Right atrium auricular region (tissue), 2 donors: ENCODE measurements around the gene PLSCR3. TPM values are rescaled to one million over a fixed set of nuclear protein-coding genes. Genes with fewer than 3 reads are reported as not detected.

Experiments
- DNase-seq: peaks from one replicate; pipeline ENCODE4 v3.0.0-alpha.2; 2019; ENCODE audit warnings: low spot score
- H3K27ac ChIP-seq, 2 donors: fragments of 200-600 bp; sonication (generic); 1 replicate in 1 of 2; 2 replicates in 1 of 2; pipeline ENCODE4 v1.5.1; 2016 to 2019
- H3K27me3 ChIP-seq, 2 donors: fragments of 200-600 bp; sonication (generic); one replicate each; pipeline versions ENCODE4 v1.5.1 to v1.6.0; 2017 to 2019
- H3K36me3 ChIP-seq: fragments of 200-600 bp; sonication (generic); one replicate; pipeline ENCODE4 v1.5.1; 2016
- H3K4me1 ChIP-seq, 2 donors: fragments of 200-600 bp; sonication (generic); one replicate each; pipeline versions ENCODE4 v1.5.1 to v1.6.0; 2017 to 2019
- H3K4me3 ChIP-seq, 2 donors: fragments of 200-600 bp; sonication (generic); 1 replicate in 1 of 2; 2 replicates in 1 of 2; pipeline ENCODE4 v1.5.1; 2017 to 2019; ENCODE audit warnings: mild to moderate bottlenecking in 1 of 2, moderate library complexity in 1 of 2
- H3K9me3 ChIP-seq, 2 donors: fragments of 200-600 bp; sonication (generic); one replicate each; pipeline ENCODE4 v1.5.1; 2019
- total RNA-seq, 2 donors: library from RNA; depleted of rRNA; stranded (reverse); fragments of >200 nt; gene quantifications; one replicate each; pipeline ENCODE4 v1.1.0, GENCODE V29; 2016
- TF ChIP-seq, protein P1 (sequence below), 2 donors: fragments of 200-600 bp; sonication (generic); IDR thresholded peaks; one replicate each; pipeline ENCODE4 v1.5.1; 2019; ENCODE audit warnings: antibody characterized with exemption in 2 of 2

PLSCR3 gene
- total RNA-seq, 2 donors from 2014 or later, result 17.2 to 21.6 TPM

- Histone ChIP-seq H3K4me1 (peaks cover 0 to 32% of the 10 kb centered on the region in 2 donors), H3K4me3 (no peak overlapping the region), H3K36me3 (no peaks in the 10 kb centered on the region), H3K27ac (no peak overlapping the region), H3K27me3 (no peaks in the 10 kb centered on the region), H3K9me3 (no peaks in the 10 kb centered on the region)
- TF ChIP-seq, protein P1, sequence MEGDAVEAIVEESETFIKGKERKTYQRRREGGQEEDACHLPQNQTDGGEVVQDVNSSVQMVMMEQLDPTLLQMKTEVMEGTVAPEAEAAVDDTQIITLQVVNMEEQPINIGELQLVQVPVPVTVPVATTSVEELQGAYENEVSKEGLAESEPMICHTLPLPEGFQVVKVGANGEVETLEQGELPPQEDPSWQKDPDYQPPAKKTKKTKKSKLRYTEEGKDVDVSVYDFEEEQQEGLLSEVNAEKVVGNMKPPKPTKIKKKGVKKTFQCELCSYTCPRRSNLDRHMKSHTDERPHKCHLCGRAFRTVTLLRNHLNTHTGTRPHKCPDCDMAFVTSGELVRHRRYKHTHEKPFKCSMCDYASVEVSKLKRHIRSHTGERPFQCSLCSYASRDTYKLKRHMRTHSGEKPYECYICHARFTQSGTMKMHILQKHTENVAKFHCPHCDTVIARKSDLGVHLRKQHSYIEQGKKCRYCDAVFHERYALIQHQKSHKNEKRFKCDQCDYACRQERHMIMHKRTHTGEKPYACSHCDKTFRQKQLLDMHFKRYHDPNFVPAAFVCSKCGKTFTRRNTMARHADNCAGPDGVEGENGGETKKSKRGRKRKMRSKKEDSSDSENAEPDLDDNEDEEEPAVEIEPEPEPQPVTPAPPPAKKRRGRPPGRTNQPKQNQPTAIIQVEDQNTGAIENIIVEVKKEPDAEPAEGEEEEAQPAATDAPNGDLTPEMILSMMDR (IDR thresholded peaks at IDR 0.05), result no peak
- DNase-seq, result no peak
Measured at GRCh38 chr17:7346761-7347614, 47.3 kb downstream of the PLSCR3 start.

DNA sequence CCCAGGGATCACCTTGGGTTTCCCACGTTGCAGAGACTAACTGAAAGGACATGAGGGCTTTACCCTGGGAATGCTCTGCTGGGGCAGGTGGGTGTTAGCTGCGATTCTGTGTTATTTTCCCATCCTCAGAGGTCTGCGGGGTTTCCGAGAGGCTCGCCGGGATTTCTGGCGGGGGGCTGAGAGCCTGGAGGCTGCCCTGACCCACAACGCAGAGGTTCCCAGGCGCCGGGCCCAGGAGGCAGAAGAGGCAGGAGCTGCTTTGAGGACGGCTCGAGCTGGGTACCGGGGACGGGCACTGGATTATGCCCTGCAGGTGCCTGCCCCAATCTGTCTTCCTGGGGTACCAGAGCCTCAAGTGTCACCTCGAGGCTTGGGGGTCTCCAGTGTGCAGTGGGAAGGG is 51.1 kb downstream of the PLSCR3 start:
- Histone ChIP-seq H3K9me3 (no peaks in the 10 kb centered on the region), H3K27me3 (no peaks in the 10 kb centered on the region), H3K27ac (no peak overlapping the region), H3K36me3 (no peaks in the 10 kb centered on the region), H3K4me3 (no peak overlapping the region), H3K4me1 (peaks cover 0 to 3% of the 10 kb centered on the region in 2 donors)
- no peak for DNase-seq
- TF ChIP-seq, protein P1 (IDR thresholded peaks at IDR 0.05), result no peak

- no peak for DNase-seq
- Histone ChIP-seq H3K27me3 (no peaks in the 10 kb centered on the region), H3K4me3 (no peak overlapping the region), H3K9me3 (no peaks in the 10 kb centered on the region), H3K4me1 (no peaks in the 10 kb centered on the region), H3K36me3 (no peaks in the 10 kb centered on the region), H3K27ac (no peak overlapping the region)
- TF ChIP-seq, protein P1 (IDR thresholded peaks at IDR 0.05), result no peak
Measured at GRCh38 chr17:7341842-7342241, 52.5 kb downstream of the PLSCR3 start.

- H3K27me3 ChIP-seq, result no peaks in the 10 kb centered on the region
Measured at GRCh38 chr17:7340179-7340578, 54.1 kb downstream of the PLSCR3 start.

More at GRCh38 chr17:7340179-7340578, 54.1 kb downstream of the PLSCR3 start:
- TF ChIP-seq, protein P1 (IDR thresholded peaks at IDR 0.05), result no peak
- no peaks in the 10 kb centered on the region for H3K36me3 ChIP-seq
- no peaks in the 10 kb centered on the region for H3K9me3 ChIP-seq
- DNase-seq, result no peak
- no peaks in the 10 kb centered on the region for H3K4me1 ChIP-seq
- no peak overlapping the region for H3K4me3 ChIP-seq
- H3K27ac ChIP-seq, result no peak overlapping the region

Other genes with a start within 250 kb of the PLSCR3 start
- 1 to 10 TPM in 1 of 2 donors, not detected in 1; 1.6 TPM for gene ASGR1, start 215.2 kb downstream of the PLSCR3 start, total RNA-seq
- gene DLG4, start 174.7 kb downstream of the PLSCR3 start, total RNA-seq, result 10 to 100 TPM; 15.1 to 33.4 TPM
- gene ACADVL, start 174.6 kb downstream of the PLSCR3 start, total RNA-seq, result 100 to 1,000 TPM; 695 to 758 TPM
- gene DVL2, start 160.0 kb downstream of the PLSCR3 start, total RNA-seq, result 10 to 100 TPM; 18.1 to 19.9 TPM
- 10 to 100 TPM in 1 of 2 donors, 1 to 10 TPM in 1; 10.0 to 22.4 TPM for gene PHF23, start 155.1 kb downstream of the PLSCR3 start, total RNA-seq
- 100 to 1,000 TPM; 226 to 469 TPM for gene GABARAP, start 152.1 kb downstream of the PLSCR3 start, total RNA-seq
- gene CTDNEP1, start 142.8 kb downstream of the PLSCR3 start, total RNA-seq, result 10 to 100 TPM; 55.0 to 77.2 TPM
- gene ELP5, start 142.3 kb downstream of the PLSCR3 start, total RNA-seq, result 10 to 100 TPM; 28.1 to 70.7 TPM
- gene CLDN7, start 132.0 kb downstream of the PLSCR3 start, total RNA-seq, result 1 to 10 TPM in 1 of 2 donors, not detected in 1; 2.3 TPM
- 100 to 1,000 TPM in 1 of 2 donors, 10 to 100 TPM in 1; 70.3 to 151 TPM for gene SLC2A4, start 112.8 kb downstream of the PLSCR3 start, total RNA-seq
- 1 to 10 TPM; 2.9 to 3.0 TPM for gene YBX2, start 99.9 kb downstream of the PLSCR3 start, total RNA-seq
- gene EIF5A, start 86.9 kb downstream of the PLSCR3 start, total RNA-seq, result 100 to 1,000 TPM; 131 to 164 TPM
- gene GPS2, start 79.2 kb downstream of the PLSCR3 start, total RNA-seq, result 10 to 100 TPM; 80.4 to 97.0 TPM
- gene NEURL4, start 65.2 kb downstream of the PLSCR3 start, total RNA-seq, result 10 to 100 TPM in 1 of 2 donors, 1 to 10 TPM in 1; 9.5 to 12.8 TPM
- 1 to 10 TPM; 5.1 to 6.7 TPM for gene ACAP1, start 58.0 kb downstream of the PLSCR3 start, total RNA-seq
- 1 to 10 TPM; 4.2 to 6.9 TPM for gene KCTD11, start 42.4 kb downstream of the PLSCR3 start, total RNA-seq
- not detected for gene TMEM95, start 39.4 kb downstream of the PLSCR3 start, total RNA-seq
- 1 to 10 TPM; 4.1 to 4.8 TPM for gene TNK1, start 13.4 kb downstream of the PLSCR3 start, total RNA-seq
- 10 to 100 TPM; 43.4 to 64.8 TPM for gene TMEM256, start 9.6 kb upstream of the PLSCR3 start, total RNA-seq
- gene NLGN2, start 13.3 kb upstream of the PLSCR3 start, total RNA-seq, result 10 to 100 TPM in 1 of 2 donors, 1 to 10 TPM in 1; 6.3 to 12.2 TPM
- not detected for gene SPEM1, start 25.8 kb upstream of the PLSCR3 start, total RNA-seq
- gene SPEM2, start 31.1 kb upstream of the PLSCR3 start, total RNA-seq, result not detected
- not detected for gene SPEM3, start 34.3 kb upstream of the PLSCR3 start, total RNA-seq
- gene TMEM102, start 40.9 kb upstream of the PLSCR3 start, total RNA-seq, result 1 to 10 TPM; 3.7 to 5.6 TPM
- gene FGF11, start 45.0 kb upstream of the PLSCR3 start, total RNA-seq, result 10 to 100 TPM; 18.6 to 20.9 TPM
- gene CHRNB1, start 50.5 kb upstream of the PLSCR3 start, total RNA-seq, result 10 to 100 TPM; 15.8 to 19.0 TPM
- 10 to 100 TPM; 50.5 to 67.3 TPM for gene ZBTB4, start 85.1 kb upstream of the PLSCR3 start, total RNA-seq
- not detected for gene SLC35G6, start 86.9 kb upstream of the PLSCR3 start, total RNA-seq
- 10 to 100 TPM; 28.4 to 41.2 TPM for gene POLR2A, start 89.8 kb upstream of the PLSCR3 start, total RNA-seq
- gene TNFSF12, start 154.5 kb upstream of the PLSCR3 start, total RNA-seq, result 10 to 100 TPM; 39.6 to 50.2 TPM
- gene TNFSF13, start 164.2 kb upstream of the PLSCR3 start, total RNA-seq, result 10 to 100 TPM; 11.0 to 16.9 TPM
- 10 to 100 TPM; 45.9 to 56.1 TPM for gene SENP3, start 167.4 kb upstream of the PLSCR3 start, total RNA-seq
- 10 to 100 TPM; 16.2 to 54.2 TPM for gene CD68, start 185.1 kb upstream of the PLSCR3 start, total RNA-seq
- gene MPDU1, start 189.3 kb upstream of the PLSCR3 start, total RNA-seq, result 10 to 100 TPM; 55.4 to 81.1 TPM
- gene SOX15, start 195.6 kb upstream of the PLSCR3 start, total RNA-seq, result 10 to 100 TPM in 1 of 2 donors, 1 to 10 TPM in 1; 5.6 to 11.5 TPM
- 10 to 100 TPM; 70.3 to 83.6 TPM for gene FXR2, start 220.4 kb upstream of the PLSCR3 start, total RNA-seq
- gene SAT2, start 233.3 kb upstream of the PLSCR3 start, total RNA-seq, result 10 to 100 TPM; 56.0 to 78.5 TPM
- gene SHBG, start 235.6 kb upstream of the PLSCR3 start, total RNA-seq, result under 1 TPM in 1 of 2 donors, not detected in 1; 0.39 TPM